ENCODE measurements around the gene KIF20B. TPM values are rescaled to one million over a fixed set of nuclear protein-coding genes. Genes with fewer than 3 reads are reported as not detected.

Gene KIF20B
- total RNA-seq, 1 experiment from 2014 or later = 34.5 TPM

- H3K27me3 ChIP-seq (ENCODE audit: insufficient read depth, low read depth) = no peaks in the 10 kb centered on the region
- intact Hi-C loops (cut with micrococcal nuclease; ENCODE audit: unreplicated experiment) = no loop called here
- no peak for DNase-seq
- POLR2A ChIA-PET (ENCODE audit: unreplicated experiment) = interaction anchor here (0.6 kb wide), 1 partner anchor 383 kb away, joined by 4 read pairs; no protein-coding TSS in a partner anchor
- no TSS peak for BruUV-seq (replicated peaks)
- no peaks in the 10 kb centered on the region for H4K20me1 ChIP-seq (ENCODE audit: insufficient read depth)
- no peaks in the 10 kb centered on the region for H3F3A ChIP-seq (ENCODE audit: insufficient read depth, low read depth)
- no peaks in the 10 kb centered on the region for H3K9me2 ChIP-seq (ENCODE audit: insufficient read depth)
- CTCF ChIA-PET = no interaction called here
- no peaks in the 10 kb centered on the region for H3K36me3 ChIP-seq (ENCODE audit: low read depth)
- TF ChIP-seq EZH2 (IDR thresholded peaks at IDR 0.05; ENCODE audit: low read depth) (no peak), CTCF (conservative IDR thresholded peaks at IDR 0.05) (no peak)
- no peak overlapping the region for H2AFZ ChIP-seq
- no peak overlapping the region for H3K4me2 ChIP-seq
- no peaks in the 10 kb centered on the region for H3K79me2 ChIP-seq (ENCODE audit: low read depth)
- no peak overlapping the region for H3K27ac ChIP-seq
- no peaks in the 10 kb centered on the region for H3K9me3 ChIP-seq (ENCODE audit: insufficient read depth, low read depth)
- H3K4me1 ChIP-seq (replicated peaks; ENCODE audit: insufficient read depth) = no peaks in the 10 kb centered on the region
- no peak overlapping the region for H3K4me3 ChIP-seq
These were observed 15.5 kb upstream of the KIF20B start for GRCh38 chr10:89685936-89686335.

DNA sequence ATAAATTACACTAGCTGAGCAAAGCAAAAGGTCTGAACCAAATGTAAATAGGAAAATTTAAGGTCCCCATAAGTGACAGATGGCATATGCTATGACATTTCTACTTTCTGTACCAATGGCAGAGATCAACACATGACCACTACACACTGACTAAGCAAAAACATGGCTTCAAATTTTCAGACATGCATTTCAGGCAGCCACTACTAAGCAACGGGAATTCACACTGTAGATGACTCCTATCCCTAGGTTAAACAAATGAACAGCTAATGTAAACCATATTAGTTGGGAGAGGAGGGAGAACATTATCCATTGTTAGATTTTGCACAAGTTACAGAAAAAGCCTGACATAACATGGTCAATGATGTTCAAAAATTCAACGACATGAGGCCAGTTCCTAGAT, 11.4 kb upstream of the KIF20B start:
- CTCF ChIA-PET = no interaction called here

DNA sequence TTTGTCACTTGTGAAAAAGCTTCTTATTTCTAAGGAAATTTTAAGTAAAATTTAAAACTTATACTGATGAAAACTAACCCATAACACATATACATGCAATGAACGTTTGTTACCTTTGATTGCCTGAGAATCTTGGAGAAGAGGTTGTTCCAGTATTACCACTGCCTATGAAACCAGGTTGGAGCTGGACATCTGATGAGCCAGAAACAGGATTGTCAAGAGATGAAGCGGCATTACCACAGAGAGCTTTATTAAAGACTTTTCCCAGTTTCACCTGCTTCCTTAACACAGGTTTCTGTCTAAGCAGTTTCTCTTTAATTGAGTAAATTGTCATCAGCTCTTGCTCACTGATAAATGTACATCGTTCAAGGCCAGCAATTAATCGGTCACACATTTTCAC, 9.0 kb upstream of the KIF20B start:
- Histone ChIP-seq H3K9me3 (ENCODE audit: insufficient read depth, low read depth) (no peaks in the 10 kb centered on the region), H3K79me2 (ENCODE audit: low read depth) (no peaks in the 10 kb centered on the region), H4K20me1 (ENCODE audit: insufficient read depth) (no peaks in the 10 kb centered on the region), H3K9me2 (ENCODE audit: insufficient read depth) (no peaks in the 10 kb centered on the region), H3K4me1 (replicated peaks; ENCODE audit: insufficient read depth) (peaks cover 17% of the 10 kb centered on the region), H3K27me3 (ENCODE audit: insufficient read depth, low read depth) (no peaks in the 10 kb centered on the region), H3K4me3 (no peak overlapping the region), H3K36me3 (ENCODE audit: low read depth) (no peaks in the 10 kb centered on the region), H3K4me2 (no peak overlapping the region), H2AFZ (no peak overlapping the region), H3K27ac (no peak overlapping the region), H3F3A (ENCODE audit: insufficient read depth, low read depth) (no peaks in the 10 kb centered on the region; the same call in none of the 2 replicates)
- intact Hi-C loops (cut with micrococcal nuclease; ENCODE audit: unreplicated experiment) = no loop called here
- no peak for DNase-seq
- CTCF ChIA-PET = no interaction called here
- TF ChIP-seq EZH2 (IDR thresholded peaks at IDR 0.05; ENCODE audit: low read depth) = no peak
- TF ChIP-seq CTCF (conservative IDR thresholded peaks at IDR 0.05) = no peak
- BruUV-seq (replicated peaks) = no TSS peak
- POLR2A ChIA-PET (ENCODE audit: unreplicated experiment) = interaction anchor here (0.6 kb wide), 1 partner anchor 40 kb away, joined by 3 read pairs; no protein-coding TSS in a partner anchor

More for the DNA sequence above, 11.4 kb upstream of the KIF20B start:
- Histone ChIP-seq H3F3A (ENCODE audit: insufficient read depth, low read depth) (no peaks in the 10 kb centered on the region; the same call in 1 of the 2 replicates), H2AFZ (no peak overlapping the region), H3K27me3 (ENCODE audit: insufficient read depth, low read depth) (no peaks in the 10 kb centered on the region), H3K4me3 (no peak overlapping the region), H4K20me1 (ENCODE audit: insufficient read depth) (no peaks in the 10 kb centered on the region), H3K9me3 (ENCODE audit: insufficient read depth, low read depth) (no peaks in the 10 kb centered on the region), H3K79me2 (ENCODE audit: low read depth) (no peaks in the 10 kb centered on the region), H3K36me3 (ENCODE audit: low read depth) (no peaks in the 10 kb centered on the region), H3K4me1 (replicated peaks; ENCODE audit: insufficient read depth) (peaks cover 5% of the 10 kb centered on the region), H3K27ac (no peak overlapping the region), H3K9me2 (ENCODE audit: insufficient read depth) (no peaks in the 10 kb centered on the region), H3K4me2 (no peak overlapping the region)
- DNase-seq = no peak
- BruUV-seq (replicated peaks) = no TSS peak
- intact Hi-C loops (cut with micrococcal nuclease; ENCODE audit: unreplicated experiment) = no loop called here
- no peak for TF ChIP-seq EZH2 (IDR thresholded peaks at IDR 0.05; ENCODE audit: low read depth)
- no peak for TF ChIP-seq CTCF (conservative IDR thresholded peaks at IDR 0.05)
- POLR2A ChIA-PET (ENCODE audit: unreplicated experiment) = no interaction called here
